Stimulated activated CD8-positive, alpha-beta memory T cell treated with anti-CD3 and anti-CD28 coated beads, Interleukin-2, amount 100 ng/mL, for 48 hours (primary cell): ENCODE data around the gene PLA2G4D.

Experiments
- DNase-seq, 2 donors: peaks; one replicate each; pipeline ENCODE4 v3.0.0-alpha.2; 2020; ENCODE audit warnings: low read depth in 2 of 2

Gene PLA2G4D

GRCh38 chr15:42072141-42072685 lies 22.1 kb downstream of the PLA2G4D start:
- DNase-seq: no peak

GRCh38 chr15:42071717-42072116 lies 22.6 kb downstream of the PLA2G4D start:
- DNase-seq: no peak

- no peak for DNase-seq
These were observed 23.4 kb downstream of the PLA2G4D start for GRCh38 chr15:42070976-42071350.

- no peak for DNase-seq
These were observed 23.9 kb downstream of the PLA2G4D start for GRCh38 chr15:42070279-42070975.

- no peak for DNase-seq
These were observed 24.7 kb downstream of the PLA2G4D start for GRCh38 chr15:42069496-42070278.

GRCh38 chr15:42069025-42069424 lies 25.3 kb downstream of the PLA2G4D start:
- no peak for DNase-seq

GRCh38 chr15:42068601-42069000 lies 25.8 kb downstream of the PLA2G4D start:
- DNase-seq: no peak

GRCh38 chr15:42066764-42067415 lies 27.5 kb downstream of the PLA2G4D start:
- DNase-seq: no peak

GRCh38 chr15:42065468-42065867 lies 28.9 kb downstream of the PLA2G4D start:
- DNase-seq: no peak

GRCh38 chr15:42065033-42065432 lies 29.3 kb downstream of the PLA2G4D start:
- no peak for DNase-seq

- DNase-seq: no peak
These were observed 30.1 kb downstream of the PLA2G4D start for GRCh38 chr15:42064271-42064670.

GRCh38 chr15:42063122-42063848 lies 31.1 kb downstream of the PLA2G4D start:
- DNase-seq: no peak

GRCh38 chr15:42062284-42062806 lies 32.0 kb downstream of the PLA2G4D start:
- no peak for DNase-seq

- DNase-seq: no peak
These were observed 33.6 kb downstream of the PLA2G4D start for GRCh38 chr15:42060797-42061196.

- DNase-seq: no peak
These were observed 33.9 kb downstream of the PLA2G4D start for GRCh38 chr15:42060477-42060763.

GRCh38 chr15:42059661-42060476 lies 34.5 kb downstream of the PLA2G4D start:
- peak; percentile 40 to 59 for DNase-seq

- DNase-seq: no peak
These were observed 35.6 kb downstream of the PLA2G4D start for GRCh38 chr15:42058791-42059190.

GRCh38 chr15:42057799-42058646 lies 36.3 kb downstream of the PLA2G4D start:
- no peak for DNase-seq

GRCh38 chr15:42056934-42057798 lies 37.2 kb downstream of the PLA2G4D start:
- DNase-seq: peak; percentile 40 to 46
